Amniotic epithelial cell (primary cell): ENCODE measurements around the gene KLK8.
"Not testable (repeated sequence)": the region's sequence is repeated elsewhere in the genome, so short reads cannot be mapped to it uniquely, and the experiment has no call there.

ENCODE experiments used
- DNase-seq: peaks from one replicate; pipeline ENCODE4 v3.0.0-alpha.2; 2010; ENCODE audit warnings: low read depth

KLK8 gene

GRCh38 chr19:51016798-51017683, 15.6 kb upstream of the KLK8 start:
- DNase-seq: peak; percentile 28

- DNase-seq: no peak
Observed at GRCh38 chr19:51015691-51016267, 14.4 kb upstream of the KLK8 start.

GRCh38 chr19:51014242-51014641, 12.8 kb upstream of the KLK8 start:
- no peak for DNase-seq

- no peak for DNase-seq
Observed at GRCh38 chr19:51012661-51013190, 11.3 kb upstream of the KLK8 start.

- DNase-seq: no peak
Observed at GRCh38 chr19:51010066-51010795, 8.8 kb upstream of the KLK8 start.

- no peak for DNase-seq
Observed at GRCh38 chr19:51009061-51009891, 7.9 kb upstream of the KLK8 start.

GRCh38 chr19:51007488-51007887, 6.1 kb upstream of the KLK8 start:
- no peak for DNase-seq

GRCh38 chr19:51006406-51006805, 5.0 kb upstream of the KLK8 start:
- DNase-seq: no peak

- DNase-seq: no peak
Observed at GRCh38 chr19:51005248-51005647, 3.8 kb upstream of the KLK8 start.

GRCh38 chr19:51003316-51003715, 1.9 kb upstream of the KLK8 start:
- DNase-seq: no peak

GRCh38 chr19:51002542-51003311, 1.3 kb upstream of the KLK8 start:
- no peak for DNase-seq

GRCh38 chr19:51002089-51002532, 707 bp upstream of the KLK8 start:
- DNase-seq: no peak

- DNase-seq: no peak
Observed at GRCh38 chr19:51000981-51001380, 423 bp downstream of the KLK8 start.

GRCh38 chr19:51000426-51000825, 978 bp downstream of the KLK8 start:
- no peak for DNase-seq

- DNase-seq: no peak
Observed at GRCh38 chr19:50998686-50999085, 2.7 kb downstream of the KLK8 start.

GRCh38 chr19:50998061-50998460, 3.3 kb downstream of the KLK8 start:
- no peak for DNase-seq

- no peak for DNase-seq
Observed at GRCh38 chr19:50994129-50994528, 7.3 kb downstream of the KLK8 start.

GRCh38 chr19:50992666-50993035, 8.8 kb downstream of the KLK8 start:
- no peak for DNase-seq

- DNase-seq: not testable (repeated sequence)
Observed at GRCh38 chr19:50984416-50984815, 17.0 kb downstream of the KLK8 start.

- no peak for DNase-seq
Observed at GRCh38 chr19:50983625-50984292, 17.6 kb downstream of the KLK8 start, which contains the start of gene KLK7. TSS of gene KLK7 (minus strand) at chr19:50983917. CDS start at chr19:50982399, 1,518 bp downstream.
